DMS114 treated with DMSO at 0.1 percent for 48 hours (cell line): ENCODE data around the gene SERPINB11.
"Not testable (repeated sequence)": the region's sequence is repeated elsewhere in the genome, so short reads cannot be mapped to it uniquely, and the experiment has no call there.

Experiments
- DNase-seq: peaks from one replicate; lab custom pipeline; 2025; ENCODE audit not compliant: unreplicated experiment; lab: John Stamatoyannopoulos, UW

SERPINB11 gene

GRCh38 chr18:63725682-63726480, 23.1 kb downstream of the SERPINB11 start:
- DNase-seq, result no peak

GRCh38 chr18:63730773-63731172, 28.0 kb downstream of the SERPINB11 start:
- no peak for DNase-seq

GRCh38 chr18:63731215-63731614, 28.5 kb downstream of the SERPINB11 start:
- no peak for DNase-seq

DNA sequence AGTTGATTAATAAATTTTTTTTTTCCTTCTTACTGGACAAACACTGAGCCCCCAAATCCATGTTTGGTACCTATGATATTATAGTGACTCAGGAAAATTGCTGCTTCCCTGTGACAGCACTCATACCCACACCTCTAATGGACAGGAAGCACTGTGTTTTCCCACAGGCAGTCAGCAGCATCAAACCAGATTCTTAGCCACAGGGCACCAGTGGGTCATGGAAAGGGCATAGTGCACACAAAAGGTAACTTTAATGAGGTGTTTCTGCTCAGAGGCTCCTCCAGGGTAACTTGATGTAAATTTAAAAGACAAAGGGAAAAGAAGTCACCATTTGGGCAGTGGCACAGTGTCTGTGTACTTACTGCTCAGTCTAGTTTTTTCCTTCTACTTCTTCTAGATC, 34.1 kb downstream of the SERPINB11 start:
- no peak for DNase-seq

DNA sequence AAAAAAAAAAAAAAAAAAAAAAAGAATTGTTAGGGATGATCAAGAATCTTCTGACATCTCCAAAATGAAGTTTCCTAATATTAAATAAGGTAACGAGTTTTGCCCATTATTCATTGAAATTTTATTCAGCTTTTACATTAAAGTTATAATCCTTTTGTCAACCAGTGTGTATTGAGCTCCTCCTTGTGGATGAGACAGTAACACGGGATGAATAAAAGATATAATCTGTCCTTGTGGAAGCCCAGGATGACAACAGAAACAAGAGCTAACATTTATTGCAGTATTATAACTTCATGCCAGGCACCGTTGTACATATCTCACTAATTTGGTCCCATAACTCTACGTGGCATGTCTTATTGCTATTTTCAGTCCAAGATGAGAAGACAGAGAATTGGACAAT, 39.0 kb downstream of the SERPINB11 start:
- DNase-seq, result no peak

DNA sequence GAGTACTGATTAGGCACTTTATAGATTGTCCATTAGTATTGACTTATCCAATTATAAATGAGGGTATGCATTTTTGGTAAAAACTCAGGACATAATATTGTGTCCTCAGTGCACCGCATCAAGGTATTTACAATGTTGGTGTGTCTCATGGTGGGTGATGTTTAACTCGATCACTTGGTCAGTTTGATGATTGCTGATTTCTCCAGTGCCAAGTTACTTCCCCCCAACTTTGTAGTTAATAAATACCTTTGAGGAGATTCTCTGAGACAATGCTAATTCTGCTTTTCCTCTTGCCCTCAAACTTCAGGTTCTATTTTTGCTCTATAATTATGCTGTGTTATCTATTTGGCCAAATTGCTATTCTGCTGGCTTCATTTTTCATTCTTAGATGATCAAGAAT, 44.2 kb downstream of the SERPINB11 start:
- DNase-seq, result no peak

- DNase-seq, result no peak
Observed at GRCh38 chr18:63749489-63749888, 46.7 kb downstream of the SERPINB11 start.

- no peak for DNase-seq
Observed at GRCh38 chr18:63752636-63753035, 49.9 kb downstream of the SERPINB11 start.

GRCh38 chr18:63753676-63754075, 50.9 kb downstream of the SERPINB11 start:
- DNase-seq, result no peak

GRCh38 chr18:63757541-63757940, 54.8 kb downstream of the SERPINB11 start:
- no peak for DNase-seq

GRCh38 chr18:63758615-63759240, 56.0 kb downstream of the SERPINB11 start:
- no peak for DNase-seq

DNA sequence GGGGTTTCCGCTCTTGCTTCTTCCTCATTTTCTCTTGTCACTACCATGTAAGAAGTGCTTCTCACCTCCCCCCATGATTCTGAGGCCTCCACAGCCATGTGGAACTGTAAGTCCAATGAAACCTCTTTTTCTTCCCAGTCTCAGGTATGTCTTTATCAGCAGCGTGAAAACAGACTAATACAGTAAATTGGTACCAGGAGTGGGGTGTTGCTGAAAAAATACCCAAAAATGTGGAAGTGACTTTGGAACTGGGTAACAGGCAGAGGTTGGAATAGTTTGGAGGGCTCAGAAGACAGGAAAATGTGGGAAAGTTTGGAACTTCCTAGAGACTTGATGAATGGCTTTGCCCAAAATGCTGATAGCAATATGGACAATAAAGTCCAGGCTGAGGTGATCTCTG, 57.0 kb downstream of the SERPINB11 start:
- DNase-seq, result not testable (repeated sequence)

GRCh38 chr18:63762518-63762917, 59.8 kb downstream of the SERPINB11 start:
- no peak for DNase-seq

- no peak for DNase-seq
Observed at GRCh38 chr18:63763831-63764600, 61.3 kb downstream of the SERPINB11 start.

DNA sequence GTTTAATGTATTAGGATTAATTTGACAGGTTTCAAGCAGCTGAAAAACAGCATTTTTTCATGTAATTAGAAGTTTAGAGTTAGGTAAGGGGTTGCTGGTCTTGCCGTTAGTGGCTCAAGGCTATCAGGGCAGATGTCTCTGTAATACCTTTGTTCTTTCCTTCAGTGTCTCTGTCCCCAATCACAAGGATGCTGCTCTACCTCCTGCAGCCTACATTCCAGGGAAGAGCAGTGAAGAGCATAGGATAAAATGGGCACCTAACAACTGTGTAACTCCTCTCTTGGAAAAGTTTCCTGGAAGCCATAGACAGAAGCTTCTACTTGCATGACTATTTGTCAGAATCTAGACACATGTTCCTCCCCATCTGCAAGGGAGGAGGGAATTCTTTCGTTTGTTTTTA, 63.1 kb downstream of the SERPINB11 start:
- no peak for DNase-seq
